Activated CD4-positive, alpha-beta T cell treated with anti-CD3 and anti-CD28 coated beads, Interleukin-10, Interleukin-2, amounts not matched to agents 100 ng/mL and 50 ng/mL, durations not matched to agents 16 hours and 8 hours (primary cell): ENCODE measurements around the gene ZHX3.
A peak's percentile ranks its signal among the peaks of the same experiment; 100 is the strongest.

Experiments
- DNase-seq: peaks from one replicate; pipeline ENCODE4 v3.0.0-alpha.2; 2020

ZHX3 gene

GRCh38 chr20:41168281-41169161, 149.0 kb downstream of the ZHX3 start:
- no peak for DNase-seq

GRCh38 chr20:41167481-41168253, 149.9 kb downstream of the ZHX3 start:
- peak; percentile 31 for DNase-seq

- no peak for DNase-seq
Observed at GRCh38 chr20:41167118-41167470, 150.4 kb downstream of the ZHX3 start.

GRCh38 chr20:41166201-41167117, 151.1 kb downstream of the ZHX3 start:
- no peak for DNase-seq

- no peak for DNase-seq
Observed at GRCh38 chr20:41165001-41165882, 152.3 kb downstream of the ZHX3 start.

GRCh38 chr20:41163821-41164220, 153.7 kb downstream of the ZHX3 start:
- DNase-seq: no peak

GRCh38 chr20:41162396-41162795, 155.1 kb downstream of the ZHX3 start:
- DNase-seq: no peak

GRCh38 chr20:41161886-41162285, 155.6 kb downstream of the ZHX3 start:
- DNase-seq: no peak

- no peak for DNase-seq
Observed at GRCh38 chr20:41160686-41161085, 156.8 kb downstream of the ZHX3 start.

- DNase-seq: no peak
Observed at GRCh38 chr20:41159547-41159946, 158.0 kb downstream of the ZHX3 start.

- no peak for DNase-seq
Observed at GRCh38 chr20:41158082-41158625, 159.4 kb downstream of the ZHX3 start.

GRCh38 chr20:41155261-41155660, 162.3 kb downstream of the ZHX3 start:
- DNase-seq: no peak

GRCh38 chr20:41154436-41155176, 162.9 kb downstream of the ZHX3 start:
- no peak for DNase-seq

GRCh38 chr20:41152108-41152757, 165.3 kb downstream of the ZHX3 start:
- no peak for DNase-seq

- DNase-seq: no peak
Observed at GRCh38 chr20:41151134-41151869, 166.2 kb downstream of the ZHX3 start.

- DNase-seq: peak; percentile 39
Observed at GRCh38 chr20:41150664-41151063, 166.9 kb downstream of the ZHX3 start.

GRCh38 chr20:41148942-41149341, 168.6 kb downstream of the ZHX3 start:
- no peak for DNase-seq

GRCh38 chr20:41147767-41148191, 169.8 kb downstream of the ZHX3 start:
- DNase-seq: no peak

- DNase-seq: no peak
Observed at GRCh38 chr20:41145821-41146620, 171.5 kb downstream of the ZHX3 start.
